H54 (cell line): Measurements from ENCODE around the gene YTHDF1.

Experiments
- DNase-seq: peaks from one replicate; pipeline ENCODE4 v3.0.0; 2011; ENCODE audit warnings: low spot score, mixed read lengths; ENCODE audit not compliant: insufficient read length
- FAIRE-seq: peaks from 3 replicates; lab custom pipeline; 2011; peaks lifted over from hg19 to GRCh38; lab: Jason Lieb, UNC
- POLR2A ChIP-seq: IDR thresholded peaks from 2 replicates; pipeline ENCODE4 v1.6.1; 2011; ENCODE audit warnings: low read depth, mild to moderate bottlenecking, low read length

The YTHDF1 gene

GRCh38 chr20:63217706-63218105 is 1.8 kb upstream of the YTHDF1 start:
- FAIRE-seq (no peak), DNase-seq (no peak)

DNA sequence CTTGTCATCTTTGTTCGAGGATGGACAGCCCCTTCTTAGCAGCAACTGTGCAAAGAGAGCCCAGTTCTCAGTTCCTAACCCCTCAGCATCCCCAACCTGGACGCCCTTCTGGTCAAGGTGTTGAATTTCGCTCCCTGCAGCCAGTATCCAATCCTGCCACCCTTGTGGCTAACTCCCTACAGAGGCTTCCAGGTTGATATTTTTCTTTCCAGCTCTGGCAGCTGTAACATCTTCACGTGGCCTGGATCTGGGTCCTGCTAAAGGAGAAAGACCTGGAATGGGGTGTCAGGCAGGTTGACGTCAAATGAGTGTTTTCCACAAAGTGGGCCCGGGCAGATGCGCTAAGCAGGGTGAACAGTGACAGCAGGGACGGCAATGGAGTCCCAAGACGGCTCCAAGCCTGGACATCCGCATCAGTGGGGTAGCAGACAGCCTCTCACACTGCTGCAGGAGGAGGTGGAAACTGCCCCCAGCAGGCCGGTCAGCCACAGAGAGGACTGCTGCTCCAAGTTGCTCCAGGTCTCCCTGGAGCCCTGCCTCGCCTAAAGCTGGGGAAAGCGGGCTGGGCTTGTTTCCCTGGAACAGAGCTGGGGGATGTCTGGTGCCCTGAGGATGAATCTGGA is 1.0 kb upstream of the YTHDF1 start:
- FAIRE-seq: no peak
- TF ChIP-seq POLR2A: no peak

More at GRCh38 chr20:63217706-63218105, 1.8 kb upstream of the YTHDF1 start:
- no peak for TF ChIP-seq POLR2A

DNA sequence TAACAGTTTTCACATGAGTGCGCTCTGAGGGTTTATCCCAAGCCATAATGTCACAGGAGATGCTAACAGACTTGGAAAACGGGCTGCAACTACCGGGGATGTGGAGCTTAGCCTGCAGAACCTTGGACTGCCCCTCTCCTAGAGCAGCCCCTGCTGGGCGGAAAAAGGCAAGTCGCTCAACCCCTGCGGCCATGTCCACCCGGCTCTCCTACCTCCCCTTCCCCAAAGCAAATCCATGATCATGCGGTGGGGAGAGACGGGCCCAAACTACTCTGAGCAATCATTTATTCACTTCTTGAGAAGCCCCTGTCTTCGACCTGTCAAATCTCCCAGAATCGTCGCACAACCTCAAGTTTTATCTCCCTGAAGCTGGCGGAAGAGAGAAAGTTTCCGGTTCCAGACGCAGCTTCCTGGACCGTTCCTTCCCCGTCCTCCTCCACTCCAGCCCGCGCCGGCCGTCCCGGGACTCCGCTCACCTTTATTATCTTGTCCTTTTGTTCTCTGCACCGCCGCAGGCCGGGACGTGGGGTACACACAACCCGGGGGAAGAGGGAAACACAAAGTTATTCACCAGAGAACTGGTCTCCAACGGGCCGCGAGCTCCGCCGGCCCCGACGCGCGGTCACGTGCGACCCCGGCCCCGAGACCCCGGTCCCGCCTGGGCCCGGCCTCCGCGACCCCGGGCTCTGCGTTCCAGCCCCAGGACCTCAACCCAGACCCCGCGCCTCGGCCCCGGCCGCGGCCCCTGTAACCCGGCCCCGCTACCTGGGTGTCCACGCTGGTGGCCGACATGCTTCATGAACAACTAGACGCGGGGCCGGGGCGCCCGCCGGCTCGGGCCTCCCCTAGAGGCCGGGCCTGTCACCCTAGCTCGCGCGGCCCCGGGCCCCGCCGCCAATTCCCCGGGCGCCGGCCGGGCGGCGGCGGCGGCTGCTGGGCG is 560 bp downstream of the YTHDF1 start:
- peak; percentile 78 for DNase-seq
- no peak for FAIRE-seq
- TF ChIP-seq POLR2A: no peak

More for the DNA sequence above, 1.0 kb upstream of the YTHDF1 start:
- no peak for DNase-seq

DNA sequence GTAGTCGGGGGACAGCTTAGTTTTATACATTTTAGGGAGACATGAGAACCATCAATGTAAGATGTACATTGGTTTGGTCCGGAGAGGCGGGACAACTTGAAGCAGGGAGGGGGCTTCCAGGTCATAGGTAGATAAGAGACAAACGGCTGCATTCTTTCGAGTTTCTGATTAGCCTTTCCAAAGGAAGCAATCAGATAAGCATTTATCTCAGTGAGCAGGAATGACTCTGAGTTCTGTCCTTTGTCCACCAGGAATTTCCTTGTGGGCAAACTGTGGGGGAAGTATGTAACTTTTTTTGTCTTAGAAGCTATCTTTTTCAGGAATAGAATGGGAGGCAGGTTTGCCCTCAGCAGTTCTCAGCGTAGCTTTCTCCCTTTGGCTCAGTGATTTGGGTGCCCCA is 1.4 kb downstream of the YTHDF1 start:
- FAIRE-seq: no peak
- DNase-seq: no peak
- no peak for TF ChIP-seq POLR2A

DNA sequence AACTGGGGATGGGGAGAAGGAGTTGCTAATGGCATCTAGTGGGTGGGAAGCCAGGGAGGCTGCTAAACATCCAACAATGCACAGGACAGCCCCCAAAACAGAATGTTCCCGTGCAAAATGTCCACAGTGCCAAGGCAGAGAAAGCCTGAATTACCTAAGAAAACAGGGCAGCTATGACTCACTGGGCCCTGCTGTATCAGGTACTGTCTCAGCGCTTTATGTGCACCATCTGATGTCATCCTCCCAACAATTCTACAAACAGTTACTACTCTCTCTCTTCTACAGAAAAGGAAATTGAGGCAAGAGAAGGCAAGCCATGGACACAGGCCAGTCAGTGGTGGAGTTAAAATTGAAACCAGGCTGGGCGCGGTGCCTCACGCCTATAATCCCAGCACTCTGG is 3.1 kb downstream of the YTHDF1 start:
- DNase-seq: no peak
- TF ChIP-seq POLR2A: no peak
- FAIRE-seq: no peak

GRCh38 chr20:63212393-63212730 is 3.6 kb downstream of the YTHDF1 start:
- no peak for TF ChIP-seq POLR2A
- FAIRE-seq (no peak), DNase-seq (no peak)

GRCh38 chr20:63210011-63210605 is 5.8 kb downstream of the YTHDF1 start:
- TF ChIP-seq POLR2A: no peak
- no peak for DNase-seq
- FAIRE-seq: no peak

GRCh38 chr20:63208346-63208909 is 7.5 kb downstream of the YTHDF1 start:
- no peak for TF ChIP-seq POLR2A
- DNase-seq (no peak), FAIRE-seq (no peak)

DNA sequence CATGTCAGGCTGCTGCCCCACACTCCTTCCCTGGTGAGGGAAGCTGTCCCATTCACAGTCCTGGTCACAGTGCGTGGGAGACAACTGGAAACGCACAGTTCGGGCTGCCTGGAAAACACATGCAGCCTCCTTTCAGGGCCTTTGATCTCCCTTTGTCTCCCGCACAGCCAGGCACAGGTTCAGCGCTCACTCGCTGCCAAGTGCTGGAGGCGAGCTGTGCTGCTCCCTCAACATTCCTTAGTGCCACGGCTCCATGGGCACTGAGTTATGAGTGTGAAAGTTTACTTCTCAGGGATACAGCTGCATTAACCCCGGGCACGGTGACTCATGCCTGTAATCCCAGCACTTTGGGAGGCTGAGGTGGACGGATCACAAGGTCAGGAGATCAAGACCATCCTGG is 9.1 kb downstream of the YTHDF1 start:
- no peak for TF ChIP-seq POLR2A

DNA sequence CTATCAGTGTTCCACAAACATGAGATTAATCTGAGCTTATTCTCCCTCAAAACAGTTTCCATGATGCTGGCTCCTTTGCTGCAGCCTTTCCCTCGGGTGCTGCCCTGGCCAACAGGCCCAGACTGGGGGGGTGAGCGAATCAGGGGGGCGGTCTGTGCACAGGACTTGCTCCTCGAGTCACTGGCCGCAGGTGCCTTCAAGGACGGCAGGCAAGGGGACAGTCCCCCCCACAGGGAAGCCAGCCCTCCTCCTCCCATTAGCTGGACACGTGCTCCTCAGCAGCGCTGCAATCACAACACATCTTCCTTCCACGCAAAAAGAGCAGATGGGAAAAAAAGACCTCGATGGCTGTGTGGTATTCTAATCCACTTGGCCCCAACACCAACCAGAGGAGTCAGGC is 10.0 kb downstream of the YTHDF1 start:
- TF ChIP-seq POLR2A: no peak
- no peak for FAIRE-seq
- DNase-seq: no peak

More for the DNA sequence above, 9.1 kb downstream of the YTHDF1 start:
- peak; percentile 65 for FAIRE-seq
- DNase-seq: peak; percentile 93

GRCh38 chr20:63204362-63204761 is 11.6 kb downstream of the YTHDF1 start:
- no peak for TF ChIP-seq POLR2A
- no peak for DNase-seq
- no peak for FAIRE-seq

DNA sequence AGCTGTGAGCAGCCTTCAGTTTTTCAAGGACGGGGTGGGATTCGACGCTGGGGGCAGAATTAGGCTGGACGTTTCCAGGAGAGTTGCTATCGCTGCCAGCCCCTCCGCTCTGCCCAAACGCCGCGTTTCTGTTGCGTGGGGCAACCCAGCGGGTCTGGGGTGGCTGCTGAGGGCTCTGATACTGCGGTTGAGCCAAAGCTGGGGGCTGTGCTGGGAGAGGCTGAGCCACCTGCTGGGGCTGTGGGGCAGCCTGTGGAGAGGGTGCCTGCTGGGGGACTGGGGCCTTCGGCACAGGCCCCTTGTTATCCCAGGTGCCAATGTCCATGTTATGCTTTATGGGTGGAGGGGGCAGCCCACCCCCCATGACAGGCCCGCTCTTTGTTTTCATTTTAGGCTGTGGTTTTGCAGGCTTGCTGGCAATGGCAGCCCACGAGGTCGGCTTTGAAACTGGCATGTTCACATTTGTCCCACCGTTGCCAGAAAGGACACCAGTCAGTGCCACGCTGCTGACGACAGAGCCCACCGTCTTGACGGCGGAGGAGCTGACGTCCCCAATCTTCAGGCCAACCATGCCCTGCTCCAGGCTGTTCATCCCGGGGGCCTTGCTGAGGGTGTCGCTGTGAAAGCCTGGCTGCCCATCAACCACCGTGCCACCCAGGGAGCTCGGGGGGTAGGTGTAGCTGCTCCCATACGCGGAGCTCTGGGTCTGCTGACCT is 13.0 kb downstream of the YTHDF1 start:
- TF ChIP-seq POLR2A: no peak
- DNase-seq (no peak), FAIRE-seq (no peak)

- FAIRE-seq (no peak), DNase-seq (no peak)
- TF ChIP-seq POLR2A: no peak
Observed at GRCh38 chr20:63202021-63202420, 13.9 kb downstream of the YTHDF1 start.

GRCh38 chr20:63198606-63199005 is 17.3 kb downstream of the YTHDF1 start:
- FAIRE-seq (no peak), DNase-seq (no peak)
- no peak for TF ChIP-seq POLR2A
